ENCODE results near the gene RMDN2.
"Not testable (repeated sequence)": the region's sequence is repeated elsewhere in the genome, so short reads cannot be mapped to it uniquely, and the experiment has no call there.

DNA sequence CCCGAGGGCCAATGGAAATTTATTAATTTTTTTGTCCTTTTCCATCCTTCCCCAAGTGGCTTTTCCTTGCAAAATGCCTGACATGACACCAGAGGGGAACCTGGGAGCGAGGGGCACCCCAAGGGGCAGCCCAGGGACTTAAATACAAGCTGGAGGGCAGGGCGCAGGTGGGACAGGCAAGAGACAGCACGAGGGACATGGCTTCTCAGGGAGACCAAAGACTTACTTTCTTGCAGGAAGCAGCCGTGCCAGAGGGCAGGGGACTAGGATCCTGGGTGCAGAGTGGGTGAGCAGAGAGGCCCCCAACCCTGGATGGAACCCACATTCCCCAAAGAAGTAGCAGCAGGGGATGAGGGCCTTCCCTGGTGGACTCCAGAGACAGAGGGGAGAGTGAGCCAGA lies 5.3 kb downstream of the RMDN2 start:
- TF ChIP-seq, protein P1, sequence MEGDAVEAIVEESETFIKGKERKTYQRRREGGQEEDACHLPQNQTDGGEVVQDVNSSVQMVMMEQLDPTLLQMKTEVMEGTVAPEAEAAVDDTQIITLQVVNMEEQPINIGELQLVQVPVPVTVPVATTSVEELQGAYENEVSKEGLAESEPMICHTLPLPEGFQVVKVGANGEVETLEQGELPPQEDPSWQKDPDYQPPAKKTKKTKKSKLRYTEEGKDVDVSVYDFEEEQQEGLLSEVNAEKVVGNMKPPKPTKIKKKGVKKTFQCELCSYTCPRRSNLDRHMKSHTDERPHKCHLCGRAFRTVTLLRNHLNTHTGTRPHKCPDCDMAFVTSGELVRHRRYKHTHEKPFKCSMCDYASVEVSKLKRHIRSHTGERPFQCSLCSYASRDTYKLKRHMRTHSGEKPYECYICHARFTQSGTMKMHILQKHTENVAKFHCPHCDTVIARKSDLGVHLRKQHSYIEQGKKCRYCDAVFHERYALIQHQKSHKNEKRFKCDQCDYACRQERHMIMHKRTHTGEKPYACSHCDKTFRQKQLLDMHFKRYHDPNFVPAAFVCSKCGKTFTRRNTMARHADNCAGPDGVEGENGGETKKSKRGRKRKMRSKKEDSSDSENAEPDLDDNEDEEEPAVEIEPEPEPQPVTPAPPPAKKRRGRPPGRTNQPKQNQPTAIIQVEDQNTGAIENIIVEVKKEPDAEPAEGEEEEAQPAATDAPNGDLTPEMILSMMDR (conservative IDR thresholded peaks at IDR 0.05), result not testable (repeated sequence)
- not testable (repeated sequence) for TF ChIP-seq EZH2 (IDR thresholded peaks at IDR 0.05; ENCODE audit: low read depth)
